SU-DHL-6 (cell line): ENCODE measurements around the gene TRIB2.

Experiments used
- H2AFZ ChIP-seq: fragments of 200-600 bp; sonication (generic); 2 replicates; pipeline ENCODE4 v1.6.1; 2014; ENCODE audit warnings: low read depth, mild to moderate bottlenecking, moderate library complexity, mixed read lengths, antibody characterized with exemption, low read length; ENCODE audit not compliant: severe bottlenecking
- H3F3A ChIP-seq: fragments of 200-600 bp; shearing (Covaris generic); 2 replicates; pipeline ENCODE4 v1.6.0; 2016; ENCODE audit warnings: antibody characterized with exemption, mild to moderate bottlenecking; ENCODE audit not compliant: insufficient read depth
- H3K27ac ChIP-seq: fragments of 200-600 bp; sonication (generic); 2 replicates; pipeline ENCODE4 v1.5.1; 2016; ENCODE audit warnings: low read depth, mild to moderate bottlenecking, low read length, moderate library complexity, mixed read lengths
- H3K27me3 ChIP-seq: fragments of 200-600 bp; sonication (generic), shearing (Covaris generic); 2 replicates; pipeline ENCODE4 v1.6.0; 2014; ENCODE audit warnings: mild to moderate bottlenecking, low read length
- H3K36me3 ChIP-seq: fragments of 200-600 bp; sonication (generic); 2 replicates; pipeline ENCODE4 v1.6.1; 2014; ENCODE audit warnings: mild to moderate bottlenecking, low read length, mixed read lengths
- H3K4me2 ChIP-seq: fragments of 300-600, 200-600 bp; shearing (Covaris generic), sonication (generic); 2 replicates; pipeline ENCODE4 v1.6.0; 2014; ENCODE audit warnings: low read length, low read depth, mild to moderate bottlenecking; ENCODE audit not compliant: poor library complexity, severe bottlenecking
- H3K4me3 ChIP-seq: fragments of 200-600 bp; sonication (generic); 2 replicates; pipeline ENCODE4 v1.5.1; 2014; ENCODE audit warnings: antibody characterized with exemption, low read length, mild to moderate bottlenecking, mixed read lengths; ENCODE audit not compliant: insufficient read depth, poor library complexity, severe bottlenecking
- H3K79me2 ChIP-seq: fragments of 200-600 bp; sonication (generic); 2 replicates; pipeline ENCODE4 v1.6.1; 2014; ENCODE audit warnings: mild to moderate bottlenecking, low read length, moderate library complexity; ENCODE audit not compliant: insufficient read depth
- H3K9ac ChIP-seq: fragments of 200-600 bp; sonication (generic); 2 replicates; pipeline ENCODE4 v1.7.0; 2014; ENCODE audit warnings: mild to moderate bottlenecking, low read length
- H3K9me2 ChIP-seq: fragments of 200-600 bp; sonication (generic); replicated peaks from 2 replicates; pipeline ENCODE4 v1.6.1; 2014; ENCODE audit warnings: low read length; ENCODE audit not compliant: insufficient read depth
- H3K9me3 ChIP-seq: fragments of 200-600 bp; sonication (generic); 2 replicates; pipeline ENCODE4 v1.6.1; 2014; ENCODE audit warnings: low read length, mixed read lengths; ENCODE audit not compliant: insufficient read depth
- H4K20me1 ChIP-seq: fragments of 200-600 bp; sonication (generic); 2 replicates; pipeline ENCODE4 v1.6.1; 2014; ENCODE audit warnings: low read depth, mild to moderate bottlenecking, antibody characterized with exemption, low read length, moderate library complexity, mixed read lengths
- CTCF ChIP-seq: fragments of 200-600 bp; sonication (generic); IDR thresholded peaks from one replicate; pipeline ENCODE4 v1.5.1; 2017; ENCODE audit warnings: antibody characterized with exemption, mild to moderate bottlenecking, low read length, moderate library complexity; ENCODE audit not compliant: insufficient read depth, poor library complexity, severe bottlenecking
- EZH2phosphoT487 ChIP-seq: fragments of 200-600 bp; sonication (generic), shearing (Covaris generic); conservative IDR thresholded peaks from 2 replicates; pipeline ENCODE4 v1.6.1; 2018; ENCODE audit warnings: mild to moderate bottlenecking, antibody characterized with exemption, low read length, moderate library complexity, mixed read lengths

The TRIB2 gene

GRCh38 chr2:12716282-12717190 lies at the start of gene TRIB2:
Gene TRIB2, plus strand, starts transcription at chr2:12716936. Its CDS starts 1,372 bp downstream, at chr2:12718308.
- no peak for TF ChIP-seq CTCF
- Histone ChIP-seq H4K20me1 (peaks cover 2% of the 10 kb centered on the region; the same call in 1 of the 2 replicates), H3K9me3 (no peaks in the 10 kb centered on the region), H3K36me3 (peaks cover 5% of the 10 kb centered on the region; the same call in 1 of the 2 replicates), H3F3A (peaks cover 13% of the 10 kb centered on the region; the same call in 1 of the 2 replicates), H3K4me2 (peak within 1 kb of the TSS; percentile 71), H2AFZ (peak within 1 kb of the TSS; percentile 62), H3K79me2 (peaks cover 51% of the 10 kb centered on the region), H3K4me3 (peak within 1 kb of the TSS; percentile 95), H3K27me3 (no peaks in the 10 kb centered on the region), H3K9ac (peak within 1 kb of the TSS; percentile 91), H3K9me2 (no peaks in the 10 kb centered on the region), H3K27ac (peak within 1 kb of the TSS; percentile 86)

DNA sequence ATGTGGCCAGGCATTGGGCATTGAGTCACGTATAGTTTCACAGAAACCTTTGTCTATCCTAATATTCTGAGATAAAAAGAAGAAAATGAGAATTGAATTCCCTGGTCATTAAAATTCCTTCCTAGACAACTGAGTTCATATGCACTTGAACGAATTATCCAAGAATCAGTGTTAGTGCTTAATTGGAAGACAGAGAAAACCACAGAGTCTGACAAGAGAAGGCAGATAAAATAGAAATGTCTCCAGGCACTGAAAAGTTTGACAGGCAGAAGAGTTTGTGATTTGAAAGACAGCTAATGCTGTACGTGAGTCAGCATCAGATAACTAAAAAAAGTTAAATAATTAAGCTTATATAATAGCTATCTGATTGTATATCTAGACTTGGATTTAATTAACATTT lies 47.7 kb upstream of the TRIB2 start:
- Histone ChIP-seq H3F3A (no peaks in the 10 kb centered on the region), H4K20me1 (no peaks in the 10 kb centered on the region), H3K9me3 (peaks cover 10% of the 10 kb centered on the region; the same call in 1 of the 2 replicates), H3K27me3 (no peaks in the 10 kb centered on the region), H2AFZ (no peak overlapping the region), H3K36me3 (no peaks in the 10 kb centered on the region), H3K27ac (no peak overlapping the region), H3K79me2 (no peaks in the 10 kb centered on the region), H3K9me2 (no peaks in the 10 kb centered on the region), H3K4me3 (no peak overlapping the region), H3K9ac (no peak overlapping the region), H3K4me2 (no peak overlapping the region)
- TF ChIP-seq CTCF (no peak), EZH2phosphoT487 (no peak)

- Histone ChIP-seq H3K9me2 (no peaks in the 10 kb centered on the region), H3K36me3 (no peaks in the 10 kb centered on the region), H2AFZ (no peak overlapping the region), H3K4me2 (no peak overlapping the region), H3F3A (no peaks in the 10 kb centered on the region), H3K27ac (no peak overlapping the region), H3K9me3 (no peaks in the 10 kb centered on the region), H3K27me3 (no peaks in the 10 kb centered on the region), H3K4me3 (no peak overlapping the region), H3K9ac (no peak overlapping the region), H3K79me2 (no peaks in the 10 kb centered on the region), H4K20me1 (no peaks in the 10 kb centered on the region)
- TF ChIP-seq CTCF (no peak), EZH2phosphoT487 (no peak)
Measured at GRCh38 chr2:12672711-12673315, 43.9 kb upstream of the TRIB2 start.
